Mesothelial cell of epicardium (in vitro differentiated cells): ENCODE data around the gene OBP2A. TPM values are rescaled to one million over a fixed set of nuclear protein-coding genes. Genes with fewer than 3 reads are reported as not detected.
"Not testable (repeated sequence)": the region's sequence is repeated elsewhere in the genome, so short reads cannot be mapped to it uniquely, and the experiment has no call there.

Experiments used
- DNase-seq, 2 experiments: peaks; one replicate each; pipeline ENCODE4 v3.0.0; 2021; ENCODE audit warnings: low spot score in 2 of 2; ENCODE audit not compliant: unreplicated experiment in 2 of 2
- H3K27ac Mint-ChIP-seq: 2 replicates; pipeline ENCODE4 v1.8.0; 2021; ENCODE audit warnings: mixed read lengths
- H3K27me3 Mint-ChIP-seq: 2 replicates; pipeline ENCODE4 v1.8.0; 2021; ENCODE audit warnings: low read depth, mixed read lengths
- H3K36me3 Mint-ChIP-seq: 2 replicates; pipeline ENCODE4 v1.8.0; 2021; ENCODE audit warnings: mixed read lengths
- H3K4me1 Mint-ChIP-seq: 2 replicates; pipeline ENCODE4 v1.8.0; 2021; ENCODE audit warnings: mixed read lengths
- H3K4me3 Mint-ChIP-seq: 2 replicates; pipeline ENCODE4 v1.8.0; 2021; ENCODE audit warnings: mild to moderate bottlenecking, moderate library complexity, mixed read lengths
- H3K9me3 Mint-ChIP-seq: 2 replicates; pipeline ENCODE4 v1.8.0; 2021; ENCODE audit warnings: mixed read lengths
- CTCF ChIP-seq: fragments of 200-600 bp; sonication (generic); IDR thresholded peaks from one replicate; pipeline ENCODE4 v1.5.0; 2021; ENCODE audit warnings: antibody characterized with exemption; ENCODE audit not compliant: unreplicated experiment
- total RNA-seq: library from RNA; stranded (reverse); gene quantifications from 3 replicates; pipeline ENCODE4 v1.2.1, GENCODE V29; 2021

The OBP2A gene
- total RNA-seq, 1 donor from 2014 or later: not detected

- TF ChIP-seq CTCF: no peak
- Mint-ChIP-seq H3K4me3 (no peak overlapping the region), H3K9me3 (no peaks in the 10 kb centered on the region), H3K4me1 (peaks cover 10% of the 10 kb centered on the region), H3K27ac (no peak overlapping the region), H3K36me3 (no peaks in the 10 kb centered on the region), H3K27me3 (peaks cover 4% of the 10 kb centered on the region)
- no peak for DNase-seq
These were observed 9.7 kb upstream of the OBP2A start for GRCh38 chr9:135536216-135536615.

- H3K27ac Mint-ChIP-seq: peak overlapping the region; percentile 95
- not testable (repeated sequence) for H3K27me3 Mint-ChIP-seq
These were observed 2.5 kb upstream of the OBP2A start for GRCh38 chr9:135543262-135543894.

GRCh38 chr9:135544981-135545635 lies 818 bp upstream of the OBP2A start:
- TF ChIP-seq CTCF: no peak
- no peaks in the 10 kb centered on the region for H3K36me3 Mint-ChIP-seq
- no peak for DNase-seq
- H3K4me3 Mint-ChIP-seq: no peak overlapping the region
- H3K27me3 Mint-ChIP-seq: no peaks in the 10 kb centered on the region
- H3K27ac Mint-ChIP-seq: no peak overlapping the region
- H3K4me1 Mint-ChIP-seq: peaks cover 21% of the 10 kb centered on the region
- peaks cover 4% of the 10 kb centered on the region for H3K9me3 Mint-ChIP-seq

More at GRCh38 chr9:135543262-135543894, 2.5 kb upstream of the OBP2A start:
- Mint-ChIP-seq H3K4me3 (peak overlapping the region; percentile 32), H3K4me1 (peaks cover 21% of the 10 kb centered on the region)
- peak in 1 of 2 experiments; percentile 54 for DNase-seq
- not testable (repeated sequence) for H3K9me3 Mint-ChIP-seq, H3K36me3 Mint-ChIP-seq

- H3K4me1 Mint-ChIP-seq: peaks cover 21% of the 10 kb centered on the region
- H3K27ac Mint-ChIP-seq, H3K4me3 Mint-ChIP-seq, H3K36me3 Mint-ChIP-seq, H3K27me3 Mint-ChIP-seq, H3K9me3 Mint-ChIP-seq: not testable (repeated sequence)
- peak in 1 of 2 experiments; percentile 28 for DNase-seq
These were observed 1.1 kb downstream of the OBP2A start for GRCh38 chr9:135546792-135547617.

- Mint-ChIP-seq H3K36me3 (no peaks in the 10 kb centered on the region), H3K4me3 (no peak overlapping the region), H3K4me1 (peaks cover 12% of the 10 kb centered on the region), H3K9me3 (no peaks in the 10 kb centered on the region), H3K27ac (no peak overlapping the region), H3K27me3 (no peaks in the 10 kb centered on the region)
- TF ChIP-seq CTCF: no peak
- peak in 1 of 2 experiments; percentile 17 for DNase-seq
These were observed 2.1 kb downstream of the OBP2A start for GRCh38 chr9:135547756-135548736.

GRCh38 chr9:135549478-135550343 lies 3.8 kb downstream of the OBP2A start:
- H3K27me3 Mint-ChIP-seq, H3K4me1 Mint-ChIP-seq, H3K27ac Mint-ChIP-seq, H3K9me3 Mint-ChIP-seq, DNase-seq, H3K36me3 Mint-ChIP-seq, H3K4me3 Mint-ChIP-seq: not testable (repeated sequence)
